Gastrocnemius medialis (tissue), 4 donors: ENCODE measurements around the gene PICK1. TPM values are rescaled to one million over a fixed set of nuclear protein-coding genes. Genes with fewer than 3 reads are reported as not detected.

Experiments
- ATAC-seq, 2 donors: fragments of 150-250 bp; one replicate each; pipeline ENCODE4 v1.9.1; 2016
- DNase-seq, 2 donors: peaks; one replicate each; pipeline ENCODE4 v3.0.0-alpha.2; 2019
- H3K27ac ChIP-seq, 4 donors: fragments of 200-600 bp; sonication (generic); 1 replicate in 1 of 4; 2 replicates in 3 of 4; pipeline ENCODE4 v1.5.1; 2016 to 2018; ENCODE audit warnings: mild to moderate bottlenecking in 2 of 4, moderate library complexity in 1 of 4
- H3K27me3 ChIP-seq, 3 donors: fragments of 200-600 bp; sonication (generic) in 2 of 3; 1 replicate in 1 of 3; 2 replicates in 2 of 3; pipeline versions ENCODE4 v1.5.1 to v1.6.0; 2016 to 2019; ENCODE audit warnings: mild to moderate bottlenecking in 1 of 3, moderate library complexity in 1 of 3
- H3K36me3 ChIP-seq, 2 donors: fragments of 200-600 bp; sonication (generic) in 1 of 2; one replicate each; pipeline ENCODE4 v1.5.1; 2017 to 2018
- H3K4me1 ChIP-seq, 2 donors: fragments of 200-600 bp; sonication (generic) in 1 of 2; one replicate each; pipeline ENCODE4 v1.5.1; 2016 to 2017; ENCODE audit warnings: mild to moderate bottlenecking in 2 of 2
- H3K4me3 ChIP-seq, 4 donors: fragments of 200-600 bp; sonication (generic) in 3 of 4; 1 replicate in 1 of 4; 2 replicates in 3 of 4; pipeline ENCODE4 v1.5.1; 2016 to 2019; ENCODE audit warnings: mild to moderate bottlenecking in 2 of 4
- H3K9me3 ChIP-seq, 3 donors: fragments of 200-600 bp; sonication (generic) in 2 of 3; 1 replicate in 1 of 3; 2 replicates in 2 of 3; pipeline ENCODE4 v1.5.1; 2016 to 2019
- POLR2A ChIP-seq, 2 donors: fragments of 450-650 bp; IDR thresholded peaks; one replicate each; pipeline ENCODE4 v1.6.1; 2017; ENCODE audit warnings: antibody characterized with exemption in 2 of 2, mild to moderate bottlenecking in 2 of 2, moderate library complexity in 2 of 2
- in situ Hi-C, 4 donors: fragments of 200-750 bp; cut with MboI; loops; one replicate each; pipeline versions ENCODE4 v1.15.0 to v1.8.0; 2017; ENCODE audit warnings: low sequenced_read_pairs in 4 of 4
- intact Hi-C: fragments of 100-400 bp; cut with DNase I; formaldehyde crosslinking; loops from one replicate; pipeline ENCODE4 v1.15.1; 2023; ENCODE audit warnings: low total_unique reads
- total RNA-seq, 4 donors: library from RNA; depleted of rRNA; stranded (reverse); fragments of >200 nt; gene quantifications; one replicate each; pipeline versions ENCODE4 v1.1.0 to v1.2.3, GENCODE V29; 2016
- TF ChIP-seq, protein P1 (sequence below), 5 experiments: fragments of 450-650 bp in 3 of 5; fragments of 200-600 bp in 2 of 5; sonication (generic) in 2 of 5; IDR thresholded peaks in 4 of 5; conservative IDR thresholded peaks in 1 of 5; 1 replicate in 4 of 5; 2 replicates in 1 of 5; pipeline ENCODE4 v1.5.1; 2016 to 2019; ENCODE audit warnings: antibody characterized with exemption in 5 of 5, mild to moderate bottlenecking in 3 of 5, moderate library complexity in 3 of 5

Gene PICK1
- total RNA-seq, 4 donors from 2014 or later, result 36.4 to 63.8 (median 50.1) TPM

- in situ Hi-C loops, result loop anchor here in 3 of 4 donors (10.0 to 25.0 kb wide), 2 partner anchors 53 to 510 kb away; partner anchors contain the start of gene DMC1 (in 1 of the 3)
- H3K4me3 ChIP-seq, result no peak overlapping the region
- intact Hi-C loops, result loop anchor here (1.0 to 2.0 kb wide), 3 partner anchors 52 to 521 kb away; no protein-coding TSS in a partner anchor
- peaks cover 5 to 7% of the 10 kb centered on the region in 2 donors for H3K4me1 ChIP-seq
- H3K27ac ChIP-seq, result no peak overlapping the region
- H3K9me3 ChIP-seq, result no peaks in the 10 kb centered on the region
- no peaks in the 10 kb centered on the region for H3K36me3 ChIP-seq
- peak; percentile 57 to 81 for DNase-seq
- TF ChIP-seq POLR2A (IDR thresholded peaks at IDR 0.05), result no peak
- TF ChIP-seq, protein P1, sequence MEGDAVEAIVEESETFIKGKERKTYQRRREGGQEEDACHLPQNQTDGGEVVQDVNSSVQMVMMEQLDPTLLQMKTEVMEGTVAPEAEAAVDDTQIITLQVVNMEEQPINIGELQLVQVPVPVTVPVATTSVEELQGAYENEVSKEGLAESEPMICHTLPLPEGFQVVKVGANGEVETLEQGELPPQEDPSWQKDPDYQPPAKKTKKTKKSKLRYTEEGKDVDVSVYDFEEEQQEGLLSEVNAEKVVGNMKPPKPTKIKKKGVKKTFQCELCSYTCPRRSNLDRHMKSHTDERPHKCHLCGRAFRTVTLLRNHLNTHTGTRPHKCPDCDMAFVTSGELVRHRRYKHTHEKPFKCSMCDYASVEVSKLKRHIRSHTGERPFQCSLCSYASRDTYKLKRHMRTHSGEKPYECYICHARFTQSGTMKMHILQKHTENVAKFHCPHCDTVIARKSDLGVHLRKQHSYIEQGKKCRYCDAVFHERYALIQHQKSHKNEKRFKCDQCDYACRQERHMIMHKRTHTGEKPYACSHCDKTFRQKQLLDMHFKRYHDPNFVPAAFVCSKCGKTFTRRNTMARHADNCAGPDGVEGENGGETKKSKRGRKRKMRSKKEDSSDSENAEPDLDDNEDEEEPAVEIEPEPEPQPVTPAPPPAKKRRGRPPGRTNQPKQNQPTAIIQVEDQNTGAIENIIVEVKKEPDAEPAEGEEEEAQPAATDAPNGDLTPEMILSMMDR (IDR thresholded peaks at IDR 0.05 in 4 of 5, conservative IDR thresholded peaks at IDR 0.05 in 1 of 5), result peak; percentile 88 to 96 (median 93)
- H3K27me3 ChIP-seq, result no peaks in the 10 kb centered on the region
- ATAC-seq, result peak; percentile 71 to 72
Observed at GRCh38 chr22:38051900-38052862, 5.0 kb upstream of the PICK1 start.

DNA sequence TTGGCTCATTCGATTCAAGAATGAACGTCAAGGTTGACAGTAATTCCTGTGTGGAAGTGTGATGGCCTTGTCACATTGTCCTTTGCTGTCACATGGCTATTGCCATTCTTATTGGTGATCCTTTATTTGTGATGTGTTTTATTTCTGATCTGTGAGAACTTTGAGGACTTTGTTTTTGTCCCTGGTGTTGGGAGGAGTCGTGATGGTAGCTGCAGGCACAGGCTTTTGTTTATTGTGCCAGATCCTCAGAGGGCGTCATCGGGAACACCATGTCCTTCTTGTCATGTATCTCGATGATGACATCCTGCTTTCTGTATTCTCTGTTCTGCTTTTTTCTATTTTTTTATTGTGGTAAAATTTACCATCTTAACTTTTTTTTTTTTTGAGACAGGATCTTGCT, 5.6 kb downstream of the PICK1 start:
- in situ Hi-C loops (loop anchor here in 1 of 4 donors (25.0 kb wide), 1 partner anchor 500 kb away; the partner anchor contains the start of gene DMC1), intact Hi-C loops (loop anchor here (10.0 kb wide), 1 partner anchor 642 kb away; the partner anchor contains the start of genes GTPBP1 and JOSD1)
- TF ChIP-seq, protein P1 (IDR thresholded peaks at IDR 0.05 in 4 of 5, conservative IDR thresholded peaks at IDR 0.05 in 1 of 5), result no peak
- peak; percentile 12 to 36 for TF ChIP-seq POLR2A (IDR thresholded peaks at IDR 0.05)
- ATAC-seq, result peak; percentile 81 to 87
- Histone ChIP-seq H3K4me3 (no peak overlapping the region), H3K27me3 (no peaks in the 10 kb centered on the region), H3K9me3 (no peaks in the 10 kb centered on the region), H3K36me3 (peaks cover 0 to 17% of the 10 kb centered on the region in 2 donors), H3K4me1 (peaks cover 35 to 54% of the 10 kb centered on the region in 2 donors), H3K27ac (peak overlapping the region; percentile 97 to 100 (median 98))
- peak; percentile 76 to 86 for DNase-seq

- H3K4me1 ChIP-seq, result peaks cover 55 to 80% of the 10 kb centered on the region in 2 donors
- ATAC-seq, result no peak
- in situ Hi-C loops, result loop anchor here in 1 of 4 donors (25.0 kb wide), 1 partner anchor 497 kb away; the partner anchor contains the start of gene DMC1
- TF ChIP-seq, protein P1 (IDR thresholded peaks at IDR 0.05 in 4 of 5, conservative IDR thresholded peaks at IDR 0.05 in 1 of 5), result no peak
- TF ChIP-seq POLR2A (IDR thresholded peaks at IDR 0.05), result no peak
- intact Hi-C loops, result loop anchor here (10.0 kb wide), 1 partner anchor 639 kb away; the partner anchor contains the start of genes GTPBP1 and JOSD1
- H3K4me3 ChIP-seq, result no peak overlapping the region
- DNase-seq, result no peak
- peaks cover 0 to 17% of the 10 kb centered on the region in 2 donors for H3K36me3 ChIP-seq
- H3K9me3 ChIP-seq, result no peaks in the 10 kb centered on the region
- H3K27ac ChIP-seq, result peak overlapping the region; percentile 97 to 100 (median 98)
- H3K27me3 ChIP-seq, result no peaks in the 10 kb centered on the region
Observed at GRCh38 chr22:38065539-38065938, 8.3 kb downstream of the PICK1 start.

GRCh38 chr22:38066381-38067027, 9.3 kb downstream of the PICK1 start:
- Histone ChIP-seq H3K9me3 (no peaks in the 10 kb centered on the region), H3K36me3 (peaks cover 0 to 17% of the 10 kb centered on the region in 2 donors), H3K27ac (peak overlapping the region; percentile 97 to 100 (median 98)), H3K4me3 (no peak overlapping the region), H3K4me1 (peaks cover 64 to 89% of the 10 kb centered on the region in 2 donors), H3K27me3 (no peaks in the 10 kb centered on the region)
- ATAC-seq (no peak), DNase-seq (no peak)
- intact Hi-C loops, result loop anchor here (10.0 kb wide), 1 partner anchor 638 kb away; the partner anchor contains the start of genes GTPBP1 and JOSD1
- TF ChIP-seq POLR2A (IDR thresholded peaks at IDR 0.05), result no peak
- TF ChIP-seq, protein P1 (IDR thresholded peaks at IDR 0.05 in 4 of 5, conservative IDR thresholded peaks at IDR 0.05 in 1 of 5), result no peak
- in situ Hi-C loops, result loop anchor here in 1 of 4 donors (25.0 kb wide), 1 partner anchor 496 kb away; the partner anchor contains the start of gene DMC1
